Peyer's patch (tissue), 4 donors: Measurements from ENCODE around the gene LYRM9. TPM values are rescaled to one million over a fixed set of nuclear protein-coding genes. Genes with fewer than 3 reads are reported as not detected.

Experiments
- total RNA-seq, 4 donors: library from RNA; depleted of rRNA; stranded (reverse); fragments of >200 nt; gene quantifications; one replicate each; pipeline ENCODE4 v1.1.0, GENCODE V29; 2016

Gene LYRM9
- total RNA-seq, 4 donors from 2014 or later = 11.6 to 17.0 (median 15.6) TPM

Other genes starting within 250 kb of the LYRM9 start
- 10 to 100 TPM in 1 of 4 donors, 1 to 10 TPM in 3; 6.7 to 16.5 (median 7.7) TPM for gene NOS2, start 92.8 kb downstream of the LYRM9 start, total RNA-seq
- gene NLK, start 149.3 kb upstream of the LYRM9 start, total RNA-seq = 10 to 100 TPM; 20.5 to 45.4 (median 27.1) TPM